Epithelial cell of proximal tubule (primary cell): ENCODE measurements around the gene MAML3. TPM values are rescaled to one million over a fixed set of nuclear protein-coding genes. Genes with fewer than 3 reads are reported as not detected.
A peak's percentile ranks its signal among the peaks of the same experiment; 100 is the strongest.

Experiments used
- DNase-seq: peaks from one replicate; pipeline ENCODE4 v3.0.0-alpha.2; 2011; ENCODE audit warnings: low read depth
- H3K4me3 ChIP-seq: 2 replicates; pipeline ENCODE4 v1.5.1; 2011; ENCODE audit warnings: low read depth, mild to moderate bottlenecking, low read length
- CTCF ChIP-seq: conservative IDR thresholded peaks from 2 replicates; pipeline ENCODE4 v1.5.1; 2012; ENCODE audit warnings: low read depth, mild to moderate bottlenecking, low read length
- total RNA-seq: library from RNA; depleted of rRNA; stranded (reverse); fragments of >200 nt; gene quantifications from 2 replicates; pipeline ENCODE4 v1.2.3, GENCODE V29; 2015

Gene MAML3
- total RNA-seq, 1 donor from 2014 or later = 1.2 TPM

- DNase-seq = no peak
- H3K4me3 ChIP-seq = no peak overlapping the region
- TF ChIP-seq CTCF = no peak
These were observed 3.4 kb upstream of the MAML3 start for GRCh38 chr4:140157341-140157740.

- DNase-seq = no peak
- H3K4me3 ChIP-seq = no peak overlapping the region
- no peak for TF ChIP-seq CTCF
These were observed 2.7 kb upstream of the MAML3 start for GRCh38 chr4:140156529-140157171.

GRCh38 chr4:140154572-140154891 is 548 bp upstream of the MAML3 start:
- TF ChIP-seq CTCF = no peak
- H3K4me3 ChIP-seq = peak overlapping the region; percentile 93
- DNase-seq = no peak

- no peak for DNase-seq
- no peak for TF ChIP-seq CTCF
These were observed 616 bp downstream of the MAML3 start for GRCh38 chr4:140153419-140153717.

GRCh38 chr4:140152751-140153418 is 1.1 kb downstream of the MAML3 start:
- H3K4me3 ChIP-seq = peak overlapping the region; percentile 93
- DNase-seq = no peak
- TF ChIP-seq CTCF = no peak

More at GRCh38 chr4:140153419-140153717, 616 bp downstream of the MAML3 start:
- H3K4me3 ChIP-seq = peak overlapping the region; percentile 93

GRCh38 chr4:140152013-140152703 is 1.8 kb downstream of the MAML3 start:
- H3K4me3 ChIP-seq = peak overlapping the region; percentile 93
- peak; percentile 29 for TF ChIP-seq CTCF
- DNase-seq = no peak
